Measurements from ENCODE around the gene ZCCHC24. TPM values are rescaled to one million over a fixed set of nuclear protein-coding genes. Genes with fewer than 3 reads are reported as not detected.

ZCCHC24 gene
- total and polyA plus RNA-seq, 9 donors, result 21.6 to 92.1 (median 58.3) TPM

GRCh38 chr10:79354615-79355014 lies 90.8 kb downstream of the ZCCHC24 start:
- no peak for DNase-seq

GRCh38 chr10:79354141-79354540 lies 91.3 kb downstream of the ZCCHC24 start:
- H3K27me3 ChIP-seq, result no peaks in the 10 kb centered on the region
- DNase-seq, result no peak

More at GRCh38 chr10:79354615-79355014, 90.8 kb downstream of the ZCCHC24 start:
- H3K27me3 ChIP-seq, result no peaks in the 10 kb centered on the region
- intact Hi-C loops (cut with DNase I), result no loop called here
- no peak overlapping the region for H3K4me3 ChIP-seq
- H3K9me3 ChIP-seq, result no peaks in the 10 kb centered on the region
- TF ChIP-seq EP300 (IDR thresholded peaks at IDR 0.05) (no peak), CTCF (IDR thresholded peaks at IDR 0.05) (no peak), POLR2A (IDR thresholded peaks at IDR 0.05) (no peak)
- no peak overlapping the region for H3K27ac ChIP-seq
- H3K4me1 ChIP-seq (ENCODE audit: insufficient read depth), result no peaks in the 10 kb centered on the region
- no peaks in the 10 kb centered on the region for H3K36me3 ChIP-seq
- 91 to 93% (median 92%) methylated on average over 6 of the region's 6 CpGs for WGBS, 3 donors

GRCh38 chr10:79353726-79354125 lies 91.7 kb downstream of the ZCCHC24 start:
- DNase-seq, result no peak
- H3K36me3 ChIP-seq, result no peaks in the 10 kb centered on the region
- no peaks in the 10 kb centered on the region for H3K27me3 ChIP-seq
- TF ChIP-seq CTCF (IDR thresholded peaks at IDR 0.05) (no peak), POLR2A (IDR thresholded peaks at IDR 0.05) (no peak), EP300 (IDR thresholded peaks at IDR 0.05) (no peak)
- no peak overlapping the region for H3K27ac ChIP-seq
- peaks cover 7% of the 10 kb centered on the region for H3K4me1 ChIP-seq (ENCODE audit: insufficient read depth)
- H3K9me3 ChIP-seq, result no peaks in the 10 kb centered on the region
- H3K4me3 ChIP-seq, result no peak overlapping the region
- WGBS, 3 donors, result 92 to 94% (median 94%) methylated on average over 11 of the region's 11 CpGs
- intact Hi-C loops (cut with DNase I), result no loop called here

More at GRCh38 chr10:79354141-79354540, 91.3 kb downstream of the ZCCHC24 start:
- Histone ChIP-seq H3K4me1 (ENCODE audit: insufficient read depth) (peaks cover 3% of the 10 kb centered on the region), H3K4me3 (no peak overlapping the region), H3K27ac (no peak overlapping the region), H3K36me3 (no peaks in the 10 kb centered on the region), H3K9me3 (no peaks in the 10 kb centered on the region)
- intact Hi-C loops (cut with DNase I), result no loop called here
- TF ChIP-seq CTCF (IDR thresholded peaks at IDR 0.05) (no peak), POLR2A (IDR thresholded peaks at IDR 0.05) (no peak), EP300 (IDR thresholded peaks at IDR 0.05) (no peak)
- 55 to 68% (median 67%) methylated on average over 3 of the region's 3 CpGs for WGBS, 3 donors

GRCh38 chr10:79353000-79353406 lies 92.4 kb downstream of the ZCCHC24 start:
- no peaks in the 10 kb centered on the region for H3K9me3 ChIP-seq
- no peak overlapping the region for H3K27ac ChIP-seq
- no peaks in the 10 kb centered on the region for H3K27me3 ChIP-seq
- no peaks in the 10 kb centered on the region for H3K36me3 ChIP-seq
- TF ChIP-seq CTCF (IDR thresholded peaks at IDR 0.05) (no peak), EP300 (IDR thresholded peaks at IDR 0.05) (no peak), POLR2A (IDR thresholded peaks at IDR 0.05) (no peak)
- H3K4me3 ChIP-seq, result no peak overlapping the region
- H3K4me1 ChIP-seq (ENCODE audit: insufficient read depth), result peaks cover 12% of the 10 kb centered on the region
- intact Hi-C loops (cut with DNase I), result no loop called here
- no peak for DNase-seq
- 88 to 93% (median 90%) methylated on average over 8 of the region's 8 CpGs for WGBS, 3 donors
